Endothelial cell of umbilical vein (primary cell): ENCODE measurements around the gene CYP19A1. TPM values are rescaled to one million over a fixed set of nuclear protein-coding genes. Genes with fewer than 3 reads are reported as not detected.

Experiments
- BruUV-seq: library from RNA; stranded (reverse); fragments of 400-500 nt; replicated peaks from 2 replicates; lab custom pipeline; 2021; lab: Mats Ljungman, UMichigan
- CTCF ChIA-PET: fragments of 300-600, 350-600 bp; sonication (Branson Sonifier 250); formaldehyde crosslinking; loops from one replicate; lab custom pipeline; 2021; ENCODE audit warnings: antibody characterized with exemption, inconsistent platforms; lab: Charles Lee
- POLR2A ChIA-PET: fragments of 300-600, 350-600 bp; sonication (Branson Sonifier 250); formaldehyde crosslinking; loops from one replicate; lab custom pipeline; 2021; ENCODE audit warnings: antibody characterized with exemption, inconsistent platforms; lab: Charles Lee
- DNase-seq: peaks from one replicate; pipeline ENCODE4 v3.0.0-alpha.2; 2011; ENCODE audit warnings: low read depth, low spot score
- FAIRE-seq: peaks from 2 replicates; lab custom pipeline; 2011; peaks lifted over from hg19 to GRCh38; lab: Jason Lieb, UNC
- H2AFZ ChIP-seq: 2 replicates; pipeline ENCODE4 v1.6.0; 2012; ENCODE audit warnings: low read depth, low read length, control low read depth, inconsistent platforms
- H3K27ac ChIP-seq: 2 replicates; pipeline ENCODE4 v1.5.1; 2011; ENCODE audit warnings: low read depth, mild to moderate bottlenecking, control low read depth, low read length, moderate library complexity; ENCODE audit not compliant: insufficient read depth
- H3K27me3 ChIP-seq, 2 experiments: 2 replicates each; pipeline versions ENCODE4 v1.6.0 to v1.6.1; 2011; ENCODE audit warnings: low read length in 2 of 2, mixed read lengths in 1 of 2; ENCODE audit not compliant: control insufficient read depth in 2 of 2, insufficient read depth in 2 of 2
- H3K36me3 ChIP-seq, 2 experiments: 2 replicates in 1 of 2; 3 replicates in 1 of 2; pipeline ENCODE4 v1.5.1; 2011; ENCODE audit warnings: low read length in 2 of 2, mild to moderate bottlenecking in 1 of 2, moderate library complexity in 1 of 2; ENCODE audit not compliant: control insufficient read depth in 2 of 2, insufficient read depth in 2 of 2; ENCODE audit errors: extremely low read depth in 1 of 2
- H3K4me1 ChIP-seq: 3 replicates; pipeline ENCODE4 v1.5.1; 2011; ENCODE audit warnings: mild to moderate bottlenecking, low read length; ENCODE audit not compliant: control insufficient read depth, insufficient read depth; ENCODE audit errors: extremely low read depth
- H3K4me2 ChIP-seq: 2 replicates; pipeline ENCODE4 v1.6.1; 2011; ENCODE audit warnings: low read length, control low read depth, mixed read lengths; ENCODE audit not compliant: insufficient read depth
- H3K4me3 ChIP-seq, 3 experiments: fragments of 200-600 bp in 1 of 3; sonication (generic), shearing (Covaris generic) in 1 of 3; replicated peaks in 1 of 3; 2 replicates each; pipeline ENCODE4 v1.5.1; 2011 to 2016; ENCODE audit warnings: control low read depth in 3 of 3, low read length in 3 of 3, mild to moderate bottlenecking in 2 of 3, inconsistent platforms in 1 of 3, low read depth in 1 of 3, moderate library complexity in 1 of 3; ENCODE audit not compliant: insufficient read depth in 1 of 3
- H3K79me2 ChIP-seq: 2 replicates; pipeline ENCODE4 v1.6.0; 2012; ENCODE audit warnings: low read length, inconsistent platforms; ENCODE audit not compliant: control insufficient read depth, insufficient read depth
- H3K9ac ChIP-seq: replicated peaks from 2 replicates; pipeline ENCODE3; 2011; ENCODE audit warnings: low read length, control low read depth; ENCODE audit not compliant: insufficient read depth; ENCODE audit errors: extremely low read depth
- H3K9me1 ChIP-seq: replicated peaks from 3 replicates; pipeline ENCODE4 v1.6.0; 2011; ENCODE audit warnings: mild to moderate bottlenecking, low read length; ENCODE audit not compliant: control insufficient read depth, insufficient read depth; ENCODE audit errors: extremely low read depth
- H3K9me3 ChIP-seq: replicated peaks from 2 replicates; pipeline ENCODE4 v1.5.1; 2012; ENCODE audit warnings: low read length, inconsistent platforms; ENCODE audit not compliant: control insufficient read depth, insufficient read depth
- H4K20me1 ChIP-seq: replicated peaks from 2 replicates; pipeline ENCODE3; 2011; ENCODE audit warnings: mild to moderate bottlenecking, low read length; ENCODE audit not compliant: control insufficient read depth, insufficient read depth; ENCODE audit errors: extremely low read depth
- EZH2 ChIP-seq: IDR thresholded peaks from 2 replicates; pipeline ENCODE4 v1.6.1; 2012; ENCODE audit warnings: borderline replicate concordance, low read depth, mild to moderate bottlenecking, moderate library complexity, low read length, inconsistent platforms; ENCODE audit not compliant: severe bottlenecking
- FOS ChIP-seq: IDR thresholded peaks from 2 replicates; pipeline ENCODE4 v1.6.1; 2011; ENCODE audit warnings: mild to moderate bottlenecking, low read length, moderate library complexity, borderline replicate concordance; ENCODE audit not compliant: insufficient read depth
- GATA2 ChIP-seq: IDR thresholded peaks from 2 replicates; pipeline ENCODE4 v1.7.0; 2011; ENCODE audit warnings: low read depth, mild to moderate bottlenecking, moderate library complexity, mixed read lengths, low read length; ENCODE audit not compliant: insufficient read length, insufficient read depth
- JUN ChIP-seq: IDR thresholded peaks from 2 replicates; pipeline ENCODE4 v1.6.1; 2011; ENCODE audit warnings: borderline replicate concordance, low read depth; ENCODE audit not compliant: insufficient read length, insufficient read depth
- MAX ChIP-seq: IDR thresholded peaks from 2 replicates; pipeline ENCODE4 v1.6.1; 2011; ENCODE audit not compliant: insufficient read depth, insufficient read length
- MYC ChIP-seq: IDR thresholded peaks from one replicate; pipeline ENCODE4 v1.6.1; 2011; ENCODE audit warnings: mild to moderate bottlenecking, low read depth, low read length
- POLR2A ChIP-seq: IDR thresholded peaks from 2 replicates; pipeline ENCODE4 v1.6.1; 2012; ENCODE audit warnings: low read depth, mild to moderate bottlenecking, control low read depth, low read length
- POLR2AphosphoS5 ChIP-seq: IDR thresholded peaks from 2 replicates; pipeline ENCODE4 v1.6.1; 2012; ENCODE audit warnings: low read depth, mild to moderate bottlenecking, control low read depth, low read length, moderate library complexity; ENCODE audit not compliant: insufficient read depth
- dilution Hi-C: fragments of 300-500 bp; cut with MboI; formaldehyde crosslinking; loops from one replicate; pipeline ENCODE4 v1.15.0; 2019; ENCODE audit warnings: low sequenced_read_pairs; ENCODE audit not compliant: extremely low pct_ligation_motif_present
- intact Hi-C: fragments of 100-400 bp; cut with micrococcal nuclease; formaldehyde crosslinking; loops from one replicate; pipeline ENCODE4 v1.10.0; 2022
- polyA plus RNA-seq, 4 experiments: library from polyadenylated mRNA; depleted of rRNA in 3 of 4; stranded (reverse) in 3 of 4; unstranded in 1 of 4; fragments of >200 nt; gene quantifications; 2 replicates each; pipeline versions ENCODE4 v1.2.1 to v1.2.3, GENCODE V29; 2011 to 2012; ENCODE audit warnings: missing spikeins in 1 of 4
- total RNA-seq: library from RNA; stranded (reverse); gene quantifications from 2 replicates; pipeline ENCODE4 v1.2.3, GENCODE V29; 2021
- TF ChIP-seq, protein P1 (sequence below), 2 donors: IDR thresholded peaks; 1 replicate in 1 of 2; 2 replicates in 1 of 2; pipeline ENCODE4 v1.5.1; 2011; ENCODE audit warnings: low read length in 2 of 2, mild to moderate bottlenecking in 2 of 2, moderate library complexity in 2 of 2, control low read depth in 1 of 2, inconsistent platforms in 1 of 2, low read depth in 1 of 2; ENCODE audit not compliant: insufficient read depth in 1 of 2; ENCODE audit errors: extremely low read depth in 1 of 2

The CYP19A1 gene
- total and polyA plus RNA-seq, 2 donors (not counting 3 experiments of a cell fraction or from before 2014, with no cell fraction given), result not detected

GRCh38 chr15:51185213-51186159 is 152.9 kb downstream of the CYP19A1 start:
- Histone ChIP-seq H3K9ac (no peak overlapping the region), H3K27me3 (peaks cover 31 to 36% of the 10 kb centered on the region in 2 experiments), H3K79me2 (no peaks in the 10 kb centered on the region), H3K4me2 (no peak overlapping the region), H2AFZ (no peak overlapping the region), H3K9me1 (no peaks in the 10 kb centered on the region), H4K20me1 (no peaks in the 10 kb centered on the region), H3K4me1 (peaks cover 6% of the 10 kb centered on the region), H3K4me3 (no peak overlapping the region), H3K27ac (no peak overlapping the region), H3K9me3 (no peaks in the 10 kb centered on the region), H3K36me3 (no peaks in the 10 kb centered on the region)
- ChIA-PET POLR2A (no interaction called here), CTCF (interaction anchor here (1.1 to 13.3 kb wide), 4 partner anchors 13 to 197 kb away, joined by 3 to 470 read pairs (median 3); no protein-coding TSS in a partner anchor)
- BruUV-seq, result no TSS peak
- TF ChIP-seq, protein P1, sequence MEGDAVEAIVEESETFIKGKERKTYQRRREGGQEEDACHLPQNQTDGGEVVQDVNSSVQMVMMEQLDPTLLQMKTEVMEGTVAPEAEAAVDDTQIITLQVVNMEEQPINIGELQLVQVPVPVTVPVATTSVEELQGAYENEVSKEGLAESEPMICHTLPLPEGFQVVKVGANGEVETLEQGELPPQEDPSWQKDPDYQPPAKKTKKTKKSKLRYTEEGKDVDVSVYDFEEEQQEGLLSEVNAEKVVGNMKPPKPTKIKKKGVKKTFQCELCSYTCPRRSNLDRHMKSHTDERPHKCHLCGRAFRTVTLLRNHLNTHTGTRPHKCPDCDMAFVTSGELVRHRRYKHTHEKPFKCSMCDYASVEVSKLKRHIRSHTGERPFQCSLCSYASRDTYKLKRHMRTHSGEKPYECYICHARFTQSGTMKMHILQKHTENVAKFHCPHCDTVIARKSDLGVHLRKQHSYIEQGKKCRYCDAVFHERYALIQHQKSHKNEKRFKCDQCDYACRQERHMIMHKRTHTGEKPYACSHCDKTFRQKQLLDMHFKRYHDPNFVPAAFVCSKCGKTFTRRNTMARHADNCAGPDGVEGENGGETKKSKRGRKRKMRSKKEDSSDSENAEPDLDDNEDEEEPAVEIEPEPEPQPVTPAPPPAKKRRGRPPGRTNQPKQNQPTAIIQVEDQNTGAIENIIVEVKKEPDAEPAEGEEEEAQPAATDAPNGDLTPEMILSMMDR (IDR thresholded peaks at IDR 0.05; ENCODE audit: extremely low read depth in 1 of 2, insufficient read depth in 1 of 2, low read depth in 1 of 2, low read length in 2 of 2), result no peak
- no peak for TF ChIP-seq POLR2A
- TF ChIP-seq EZH2, result no peak
- TF ChIP-seq GATA2, result no peak
- no peak for TF ChIP-seq MAX
- no peak for TF ChIP-seq FOS
- no peak for TF ChIP-seq JUN
- no peak for TF ChIP-seq POLR2AphosphoS5
- TF ChIP-seq MYC, result no peak
- DNase-seq (no peak), FAIRE-seq (no peak)
- intact Hi-C loops (no loop called here), dilution Hi-C loops (no loop called here)
